HG03469 (cell line): ENCODE measurements around the gene LDLRAP1.

Source experiments
- ATAC-seq: cut with Tn5 transposase; IDR thresholded peaks from one replicate; pipeline ENCODE4 v1.9.1; 2021; ENCODE audit warnings: mild to moderate bottlenecking, moderate library complexity, moderate number of reproducible peaks; ENCODE audit not compliant: unreplicated experiment

The LDLRAP1 gene

GRCh38 chr1:25560788-25561187 lies 17.4 kb downstream of the LDLRAP1 start:
- no peak for ATAC-seq

GRCh38 chr1:25561421-25562100 lies 18.2 kb downstream of the LDLRAP1 start:
- ATAC-seq = no peak

- peak; percentile 46 for ATAC-seq
Measured at GRCh38 chr1:25562101-25562927, 18.9 kb downstream of the LDLRAP1 start.

GRCh38 chr1:25562928-25563283 lies 19.5 kb downstream of the LDLRAP1 start:
- ATAC-seq = no peak

DNA sequence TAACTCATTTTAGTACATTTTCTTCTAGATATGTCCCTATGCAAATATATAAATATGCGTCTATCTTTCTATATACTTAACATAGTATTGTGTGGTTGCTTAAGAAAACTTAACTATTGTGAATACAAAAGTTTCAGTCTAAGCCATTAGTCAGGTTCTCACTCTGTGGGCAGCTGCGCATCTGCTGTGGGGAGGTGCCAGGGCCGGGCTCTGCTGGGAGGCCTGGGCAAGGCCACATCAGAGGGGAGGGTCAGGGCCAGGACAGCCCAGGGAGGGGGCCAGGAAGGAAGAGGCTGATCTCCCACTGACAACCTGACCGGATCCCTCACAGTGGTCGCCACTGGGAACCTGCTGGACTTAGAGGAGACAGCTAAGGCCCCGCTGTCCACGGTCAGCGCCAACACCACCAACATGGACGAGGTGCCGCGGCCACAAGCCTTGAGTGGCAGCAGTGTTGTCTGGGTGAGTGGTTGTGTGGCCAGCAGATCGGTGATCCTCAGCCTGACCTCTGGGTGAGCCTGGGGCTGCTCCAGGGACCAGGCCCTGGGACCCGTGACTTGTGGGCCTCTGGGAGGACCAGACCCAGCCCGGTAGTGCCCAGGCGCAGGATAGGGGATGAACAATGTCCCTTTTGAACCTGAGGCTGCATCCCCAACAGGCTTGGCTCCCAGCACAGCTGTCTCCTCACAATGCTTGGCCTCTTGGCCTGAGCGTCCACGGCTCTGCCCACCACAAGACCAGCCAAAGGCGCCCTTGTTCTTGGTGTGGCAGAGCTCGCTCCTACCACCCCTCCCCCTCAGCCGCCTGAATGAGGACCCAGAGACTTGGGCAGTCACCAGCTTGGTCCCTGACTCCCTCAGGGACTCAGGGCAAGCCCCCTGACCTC lies 20.2 kb downstream of the LDLRAP1 start:
- ATAC-seq = no peak

DNA sequence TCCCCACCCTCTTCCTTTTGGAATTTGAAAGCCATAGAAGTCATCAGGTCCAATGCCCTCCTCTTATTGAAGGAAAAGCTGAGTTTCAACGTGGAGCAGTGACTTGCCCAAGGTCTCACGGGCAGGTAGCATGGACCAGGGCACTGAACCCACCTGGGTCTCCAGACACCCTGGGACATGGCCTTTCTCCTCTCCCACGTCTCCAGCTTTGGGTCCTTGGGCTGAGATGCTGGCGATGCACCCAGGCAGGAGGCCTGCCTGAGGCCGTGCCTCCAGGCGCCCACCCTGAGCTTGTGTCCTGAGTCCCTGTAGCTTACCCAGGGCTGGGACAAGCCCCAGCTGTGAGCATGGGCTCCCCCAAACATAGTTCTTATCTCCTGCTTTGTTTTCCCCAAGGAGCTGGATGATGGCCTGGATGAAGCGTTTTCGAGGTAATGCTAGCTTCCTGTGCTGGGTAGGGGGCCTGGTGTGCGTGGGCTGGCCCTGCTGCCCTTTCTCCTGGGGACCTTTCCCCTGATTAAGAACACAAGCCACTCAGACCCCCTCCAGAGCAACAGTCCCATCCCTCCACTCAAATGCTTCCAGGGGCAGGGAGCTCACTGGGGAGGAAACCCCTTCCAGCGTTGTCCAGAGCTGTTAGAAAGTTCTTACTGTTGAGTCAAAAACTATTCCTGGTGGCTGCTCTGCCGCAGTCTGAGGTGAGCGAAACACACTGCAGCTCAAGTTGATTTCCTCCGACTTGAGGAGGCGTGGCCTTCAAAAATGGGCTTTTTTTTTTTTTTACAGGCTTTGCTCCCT lies 21.6 kb downstream of the LDLRAP1 start:
- no peak for ATAC-seq

GRCh38 chr1:25565626-25566025 lies 22.2 kb downstream of the LDLRAP1 start:
- no peak for ATAC-seq

- ATAC-seq = no peak
Measured at GRCh38 chr1:25566176-25566729, 22.8 kb downstream of the LDLRAP1 start.

DNA sequence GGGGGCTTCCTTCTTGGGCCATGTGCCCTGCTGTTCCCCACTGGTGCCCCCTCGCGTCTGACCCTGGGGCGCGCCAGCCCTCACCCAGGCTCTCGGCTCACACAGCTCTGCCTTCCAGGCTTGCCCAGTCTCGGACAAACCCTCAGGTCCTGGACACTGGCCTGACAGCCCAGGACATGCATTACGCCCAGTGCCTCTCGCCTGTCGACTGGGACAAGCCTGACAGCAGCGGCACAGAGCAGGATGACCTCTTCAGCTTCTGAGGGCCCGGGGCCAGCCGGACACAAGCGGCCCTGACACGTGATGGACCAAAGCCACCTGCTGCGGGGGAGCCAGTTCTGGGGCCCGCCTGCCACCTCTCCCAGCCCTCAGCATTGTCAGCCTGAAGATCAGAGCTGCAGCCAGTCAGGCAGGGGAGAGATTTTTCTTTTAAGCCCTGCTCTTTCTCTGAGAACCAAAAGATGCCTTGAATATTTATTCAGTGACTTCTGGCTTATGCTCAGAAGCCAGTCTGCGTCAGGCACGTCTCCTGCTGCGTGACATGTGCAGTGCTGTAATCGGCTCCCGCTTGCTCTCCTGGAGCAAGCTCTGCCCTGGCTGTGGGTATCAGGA lies 23.4 kb downstream of the LDLRAP1 start:
- no peak for ATAC-seq

- no peak for ATAC-seq
Measured at GRCh38 chr1:25567710-25568089, 24.3 kb downstream of the LDLRAP1 start.

DNA sequence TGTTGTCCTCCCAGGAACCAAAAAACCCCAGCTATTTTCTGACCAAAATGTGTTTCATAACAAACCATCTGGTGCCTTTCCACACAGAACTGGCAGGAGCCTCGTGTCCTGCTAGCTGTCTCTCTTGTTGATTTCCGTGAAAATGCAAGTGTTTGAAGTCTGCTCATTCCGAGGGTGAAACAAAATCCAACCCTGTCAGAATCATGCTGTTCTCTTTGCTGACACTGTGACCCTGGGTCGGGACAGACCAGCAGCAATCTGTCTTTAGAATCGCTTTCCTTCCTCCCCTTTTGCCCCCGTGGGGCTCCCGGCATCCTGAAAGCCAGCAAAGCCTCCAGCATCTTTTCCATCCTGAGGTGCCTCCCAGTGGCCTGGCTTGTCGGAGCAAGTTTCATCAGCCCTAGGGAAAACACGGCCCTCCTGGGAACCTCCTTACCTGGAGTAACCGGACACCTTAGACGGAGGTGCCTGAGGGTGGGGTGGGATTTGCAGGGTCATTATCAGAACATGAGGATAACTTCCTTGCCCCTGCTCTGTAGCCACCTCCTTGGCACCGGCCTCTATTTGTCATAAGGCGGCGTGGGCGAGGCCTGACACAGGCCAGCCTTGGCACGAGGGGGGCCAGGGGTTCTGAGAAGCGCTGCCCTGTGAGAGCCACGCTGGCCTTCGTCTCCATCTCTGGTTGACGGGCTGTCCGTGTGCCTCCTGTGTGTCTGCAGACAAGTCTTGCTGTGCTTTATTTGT lies 24.9 kb downstream of the LDLRAP1 start:
- no peak for ATAC-seq

GRCh38 chr1:25568834-25569596 lies 25.6 kb downstream of the LDLRAP1 start:
- no peak for ATAC-seq

- no peak for ATAC-seq
Measured at GRCh38 chr1:25569597-25570396, 26.4 kb downstream of the LDLRAP1 start.

- no peak for ATAC-seq
Measured at GRCh38 chr1:25570798-25571521, 27.6 kb downstream of the LDLRAP1 start.

GRCh38 chr1:25571522-25571970 lies 28.1 kb downstream of the LDLRAP1 start:
- ATAC-seq = no peak

DNA sequence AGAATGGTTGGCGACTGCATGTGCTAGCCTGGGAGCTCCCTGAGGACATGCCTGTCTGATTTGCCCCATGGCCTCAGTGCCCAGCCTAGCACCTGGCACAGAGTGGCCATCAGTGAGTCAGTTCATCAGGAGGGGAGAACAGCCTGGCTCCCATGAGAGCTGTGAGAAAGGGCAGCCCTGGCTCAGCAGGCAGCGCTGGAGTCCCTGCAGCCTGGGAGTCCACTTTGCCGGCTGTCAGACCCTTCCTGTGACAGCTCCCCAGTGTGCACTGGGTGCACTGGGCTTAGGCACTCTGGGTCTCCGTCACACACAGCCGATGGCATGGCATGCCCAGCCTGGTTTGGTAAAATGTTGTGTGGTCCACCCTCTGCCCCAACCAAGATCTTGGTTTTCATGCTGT lies 28.7 kb downstream of the LDLRAP1 start:
- ATAC-seq = no peak
